ENCODE measurements around the gene HMCN2. TPM values are rescaled to one million over a fixed set of nuclear protein-coding genes. Genes with fewer than 3 reads are reported as not detected.

HMCN2 gene
- total RNA-seq, 5 donors from 2014 or later (not counting 1 experiment from before 2014, with no cell fraction given): 0.03 TPM; not detected in 4

DNA sequence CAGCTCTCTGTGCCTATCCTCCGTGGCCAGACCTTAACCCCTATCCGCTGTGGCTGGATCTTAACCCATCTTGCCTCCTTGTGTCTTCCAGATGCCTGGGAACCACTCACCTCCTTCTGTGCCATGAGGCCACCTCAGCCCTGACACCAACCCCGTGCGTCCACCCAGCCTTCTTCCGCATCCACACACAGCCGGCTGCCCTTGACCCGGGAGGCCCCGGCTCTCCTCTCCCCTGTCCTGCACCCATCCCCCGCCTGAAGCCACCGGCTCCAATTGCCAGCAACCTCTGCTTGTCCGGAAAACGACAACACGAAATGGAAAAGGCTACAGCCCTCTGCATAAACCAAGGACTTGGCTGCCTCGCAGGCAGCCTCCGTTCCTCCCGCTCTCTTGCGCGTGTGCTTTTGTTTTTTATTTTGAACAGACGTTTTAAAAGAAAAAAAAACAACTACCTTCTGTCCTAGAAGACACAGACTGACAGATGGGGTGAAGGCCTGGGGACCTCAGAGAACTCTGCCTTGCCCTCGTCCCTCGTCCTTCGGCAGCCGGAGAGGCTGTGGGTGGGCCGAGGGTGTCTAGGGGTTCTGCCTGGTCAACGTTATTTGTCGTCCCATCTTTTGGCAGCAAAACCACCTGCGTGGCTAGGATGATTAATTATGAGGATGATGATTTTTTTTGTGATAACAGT lies 32.5 kb upstream of the HMCN2 start:
- Histone ChIP-seq H3K27ac (ENCODE audit: low read length) (no peak overlapping the region), H3K4me3 (ENCODE audit: control insufficient read depth in 1 of 2, extremely low read depth in 1 of 2, low read length in 1 of 2) (no peak overlapping the region), H3K4me1 (ENCODE audit: control insufficient read depth in 1 of 2, extremely low read depth in 1 of 2, insufficient read depth in 2 of 2, low read length in 2 of 2) (peaks cover 0 to 10% of the 10 kb centered on the region in 2 experiments), H3K27me3 (replicated peaks in 1 of 2; ENCODE audit: control insufficient read depth in 2 of 2, extremely low read depth in 1 of 2, insufficient read depth in 2 of 2, low read length in 1 of 2) (peaks cover 0 to 14% of the 10 kb centered on the region in 2 experiments), H3K36me3 (ENCODE audit: control insufficient read depth in 2 of 2, extremely low read depth in 1 of 2, insufficient read depth in 1 of 2, low read length in 1 of 2) (peaks cover 0 to 3% of the 10 kb centered on the region in 2 donors), H3K9me3 (no peaks in the 10 kb centered on the region)
- Mint-ChIP-seq H3K36me3 (no peaks in the 10 kb centered on the region), H3K27me3 (no peaks in the 10 kb centered on the region), H3K27ac (no peak overlapping the region), H3K4me1 (peaks cover 4% of the 10 kb centered on the region in 3 donors), H3K9me3 (peaks cover 0 to 4% (median 0%) of the 10 kb centered on the region in 3 donors), H3K4me3 (no peak overlapping the region)
- POLR2A ChIA-PET: no interaction called here
- no peak for DNase-seq
- WGBS (ENCODE audit: insufficient coverage): 91% methylated on average over 16 of the region's 27 CpGs
- CTCF ChIA-PET: no interaction called here
- ATAC-seq (replicated peaks in 1 of 4): no peak

GRCh38 chr9:130233587-130233945 lies 32.0 kb upstream of the HMCN2 start:
- Mint-ChIP-seq H3K27me3 (no peaks in the 10 kb centered on the region), H3K4me1 (peaks cover 4% of the 10 kb centered on the region in 3 donors), H3K4me3 (no peak overlapping the region), H3K27ac (no peak overlapping the region), H3K9me3 (peaks cover 0 to 3% (median 0%) of the 10 kb centered on the region in 3 donors), H3K36me3 (no peaks in the 10 kb centered on the region)
- H3K4me1 ChIP-seq (ENCODE audit: control insufficient read depth in 1 of 2, extremely low read depth in 1 of 2, insufficient read depth in 2 of 2, low read length in 2 of 2): peaks cover 0 to 10% of the 10 kb centered on the region in 2 experiments
- H3K36me3 ChIP-seq (ENCODE audit: control insufficient read depth in 2 of 2, extremely low read depth in 1 of 2, insufficient read depth in 1 of 2, low read length in 1 of 2): peaks cover 0 to 3% of the 10 kb centered on the region in 2 donors
- no peak for DNase-seq
- no peak overlapping the region for H3K27ac ChIP-seq (ENCODE audit: low read length)
- no peak overlapping the region for H3K4me3 ChIP-seq (ENCODE audit: control insufficient read depth in 1 of 2, extremely low read depth in 1 of 2, low read length in 1 of 2)
- ChIA-PET POLR2A (no interaction called here), CTCF (no interaction called here)
- WGBS (ENCODE audit: insufficient coverage): 93% methylated on average over 5 of the region's 8 CpGs
- ATAC-seq (replicated peaks in 1 of 4): no peak
- no peaks in the 10 kb centered on the region for H3K9me3 ChIP-seq
- peaks cover 0 to 14% of the 10 kb centered on the region in 2 experiments for H3K27me3 ChIP-seq (replicated peaks in 1 of 2; ENCODE audit: control insufficient read depth in 2 of 2, extremely low read depth in 1 of 2, insufficient read depth in 2 of 2, low read length in 1 of 2)

- Histone ChIP-seq H3K9me3 (no peaks in the 10 kb centered on the region), H3K36me3 (ENCODE audit: control insufficient read depth in 2 of 2, extremely low read depth in 1 of 2, insufficient read depth in 1 of 2, low read length in 1 of 2) (peaks cover 0 to 3% of the 10 kb centered on the region in 2 donors), H3K4me1 (ENCODE audit: control insufficient read depth in 1 of 2, extremely low read depth in 1 of 2, insufficient read depth in 2 of 2, low read length in 2 of 2) (peaks cover 0 to 13% of the 10 kb centered on the region in 2 experiments), H3K27me3 (replicated peaks in 1 of 2; ENCODE audit: control insufficient read depth in 2 of 2, extremely low read depth in 1 of 2, insufficient read depth in 2 of 2, low read length in 1 of 2) (peaks cover 0 to 14% of the 10 kb centered on the region in 2 experiments), H3K4me3 (ENCODE audit: control insufficient read depth in 1 of 2, extremely low read depth in 1 of 2, low read length in 1 of 2) (no peak overlapping the region), H3K27ac (ENCODE audit: low read length) (no peak overlapping the region)
- ChIA-PET POLR2A (no interaction called here), CTCF (interaction anchor here in 1 of 2 donors (2.0 kb wide), 1 partner anchor 128 kb away, joined by 10 read pairs; no protein-coding TSS in a partner anchor)
- no peaks in the 10 kb centered on the region for H3K36me3 Mint-ChIP-seq
- H3K4me3 Mint-ChIP-seq: no peak overlapping the region
- H3K4me1 Mint-ChIP-seq: peaks cover 4 to 8% (median 7%) of the 10 kb centered on the region in 3 donors
- H3K27me3 Mint-ChIP-seq: no peaks in the 10 kb centered on the region
- ATAC-seq (replicated peaks in 1 of 4) (no peak), DNase-seq (no peak)
- H3K27ac Mint-ChIP-seq: no peak overlapping the region
- peaks cover 0 to under 1% (median 0%) of the 10 kb centered on the region in 3 donors for H3K9me3 Mint-ChIP-seq
- 91% methylated on average over 14 of the region's 26 CpGs for WGBS (ENCODE audit: insufficient coverage)
These were observed 31.0 kb upstream of the HMCN2 start for GRCh38 chr9:130234340-130235260.

DNA sequence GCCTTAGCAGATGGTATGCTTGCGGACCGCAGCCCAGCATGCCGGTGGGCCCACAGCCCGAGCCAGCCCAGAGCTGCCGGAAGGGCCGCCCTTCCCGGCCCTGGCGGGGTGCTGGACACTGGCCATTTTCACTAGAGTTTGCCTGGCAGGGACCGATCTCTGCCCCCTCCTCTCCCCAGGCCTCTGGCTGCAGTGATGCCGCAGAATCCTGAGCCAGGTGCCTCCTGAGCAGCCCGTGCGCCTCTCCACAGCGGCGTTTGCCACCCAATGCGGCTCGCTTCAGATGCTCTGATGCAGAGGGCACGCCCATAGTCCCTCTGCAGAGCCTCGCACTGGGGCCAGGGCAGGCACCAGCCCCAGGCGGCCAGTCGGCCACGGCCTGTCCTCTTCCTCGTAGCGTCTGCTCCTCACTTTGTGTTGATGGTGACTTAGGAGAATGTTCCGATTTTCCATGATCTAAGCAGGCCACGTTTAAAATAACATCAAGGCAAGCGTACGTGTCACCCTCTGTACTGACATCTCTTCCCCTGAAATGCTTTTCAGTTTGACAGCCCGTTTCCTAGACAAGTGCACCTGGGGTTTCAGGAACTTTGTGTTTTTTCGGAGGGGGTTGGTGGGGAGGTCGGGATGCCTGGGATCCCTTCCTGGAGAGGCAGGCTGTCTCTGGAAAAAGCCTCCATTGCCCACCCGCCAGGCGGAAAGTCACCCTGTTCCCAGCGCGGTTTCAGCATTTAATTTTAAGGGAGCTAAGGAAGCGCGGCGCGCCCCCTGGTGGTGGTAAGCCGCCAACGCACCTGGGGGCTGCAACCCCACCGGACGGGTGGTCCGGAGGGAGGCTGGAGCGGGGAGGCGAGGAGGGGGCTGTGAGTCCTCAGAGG lies 29.8 kb upstream of the HMCN2 start:
- peaks cover 0 to 25% of the 10 kb centered on the region in 2 experiments for H3K4me1 ChIP-seq (ENCODE audit: control insufficient read depth in 1 of 2, extremely low read depth in 1 of 2, insufficient read depth in 2 of 2, low read length in 2 of 2)
- no peak overlapping the region for H3K27ac ChIP-seq (ENCODE audit: low read length)
- Mint-ChIP-seq H3K27me3 (no peaks in the 10 kb centered on the region), H3K4me1 (peaks cover 8 to 19% (median 17%) of the 10 kb centered on the region in 3 donors), H3K27ac (no peak overlapping the region), H3K36me3 (no peaks in the 10 kb centered on the region), H3K9me3 (no peaks in the 10 kb centered on the region), H3K4me3 (peak overlapping the region in 2 of 3 donors; percentile 41 to 43)
- peaks cover 0 to 14% of the 10 kb centered on the region in 2 experiments for H3K27me3 ChIP-seq (replicated peaks in 1 of 2; ENCODE audit: control insufficient read depth in 2 of 2, extremely low read depth in 1 of 2, insufficient read depth in 2 of 2, low read length in 1 of 2)
- no peak overlapping the region for H3K4me3 ChIP-seq (ENCODE audit: control insufficient read depth in 1 of 2, extremely low read depth in 1 of 2, low read length in 1 of 2)
- peaks cover 0 to 3% of the 10 kb centered on the region in 2 donors for H3K36me3 ChIP-seq (ENCODE audit: control insufficient read depth in 2 of 2, extremely low read depth in 1 of 2, insufficient read depth in 1 of 2, low read length in 1 of 2)
- WGBS (ENCODE audit: insufficient coverage): 56% methylated on average over 40 of the region's 45 CpGs
- ChIA-PET CTCF (interaction anchor here (0.6 to 2.0 kb wide), 9 partner anchors 12 to 1096 kb away, joined by 3 to 17 read pairs (median 4); no protein-coding TSS in a partner anchor), POLR2A (no interaction called here)
- ATAC-seq (replicated peaks in 1 of 4) (peak; percentile 34 to 58 (median 44)), DNase-seq (peak in 34 of 35 experiments; percentile 23 to 79 (median 59))
- no peaks in the 10 kb centered on the region for H3K9me3 ChIP-seq

GRCh38 chr9:130236436-130236985 lies 29.0 kb upstream of the HMCN2 start:
- H3K27me3 Mint-ChIP-seq: no peaks in the 10 kb centered on the region
- no peaks in the 10 kb centered on the region for H3K9me3 ChIP-seq
- no peak overlapping the region for H3K4me3 Mint-ChIP-seq
- H3K4me1 Mint-ChIP-seq: peaks cover 11 to 25% (median 20%) of the 10 kb centered on the region in 3 donors
- ATAC-seq (replicated peaks in 1 of 4) (no peak), DNase-seq (no peak)
- H3K27ac ChIP-seq (ENCODE audit: low read length): no peak overlapping the region
- no peak overlapping the region for H3K27ac Mint-ChIP-seq
- no peaks in the 10 kb centered on the region for H3K36me3 Mint-ChIP-seq
- no peaks in the 10 kb centered on the region for H3K9me3 Mint-ChIP-seq
- 78% methylated on average over 8 of the region's 10 CpGs for WGBS (ENCODE audit: insufficient coverage)
- ChIA-PET POLR2A (no interaction called here), CTCF (interaction anchor here (0.6 to 2.0 kb wide), 13 partner anchors 11 to 1097 kb away, joined by 3 to 17 read pairs (median 4); no protein-coding TSS in a partner anchor)
- peaks cover 0 to 29% of the 10 kb centered on the region in 2 experiments for H3K4me1 ChIP-seq (ENCODE audit: control insufficient read depth in 1 of 2, extremely low read depth in 1 of 2, insufficient read depth in 2 of 2, low read length in 2 of 2)
- H3K4me3 ChIP-seq (ENCODE audit: control insufficient read depth in 1 of 2, extremely low read depth in 1 of 2, low read length in 1 of 2): no peak overlapping the region
- H3K36me3 ChIP-seq (ENCODE audit: control insufficient read depth in 2 of 2, extremely low read depth in 1 of 2, insufficient read depth in 1 of 2, low read length in 1 of 2): peaks cover 0 to 3% of the 10 kb centered on the region in 2 donors
- H3K27me3 ChIP-seq (replicated peaks in 1 of 2; ENCODE audit: control insufficient read depth in 2 of 2, extremely low read depth in 1 of 2, insufficient read depth in 2 of 2, low read length in 1 of 2): peaks cover 0 to 14% of the 10 kb centered on the region in 2 experiments

Data from T-cell (primary cell).